Measurements from ENCODE around the gene PSMB4.

DNA sequence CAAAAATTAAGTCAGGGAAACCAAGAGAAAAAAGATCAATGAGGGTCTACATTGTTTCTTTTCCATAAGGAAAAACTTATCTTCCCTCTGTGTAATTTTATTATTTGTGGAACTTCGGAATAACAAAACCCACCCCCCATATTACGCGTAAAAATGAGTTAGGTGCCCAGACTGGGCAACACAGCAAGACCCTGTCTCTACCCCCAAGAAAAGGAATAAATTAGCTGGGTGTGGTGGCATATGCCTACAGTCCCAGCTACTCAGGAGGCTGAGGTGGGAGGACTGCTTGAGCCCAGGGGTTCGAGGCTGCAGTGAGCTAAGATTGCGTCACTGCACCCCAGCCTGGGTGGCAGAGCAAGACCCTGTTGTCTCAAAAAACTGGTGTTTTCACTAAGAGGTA, 20.4 kb downstream of the PSMB4 start:
- TF ChIP-seq, protein P1, sequence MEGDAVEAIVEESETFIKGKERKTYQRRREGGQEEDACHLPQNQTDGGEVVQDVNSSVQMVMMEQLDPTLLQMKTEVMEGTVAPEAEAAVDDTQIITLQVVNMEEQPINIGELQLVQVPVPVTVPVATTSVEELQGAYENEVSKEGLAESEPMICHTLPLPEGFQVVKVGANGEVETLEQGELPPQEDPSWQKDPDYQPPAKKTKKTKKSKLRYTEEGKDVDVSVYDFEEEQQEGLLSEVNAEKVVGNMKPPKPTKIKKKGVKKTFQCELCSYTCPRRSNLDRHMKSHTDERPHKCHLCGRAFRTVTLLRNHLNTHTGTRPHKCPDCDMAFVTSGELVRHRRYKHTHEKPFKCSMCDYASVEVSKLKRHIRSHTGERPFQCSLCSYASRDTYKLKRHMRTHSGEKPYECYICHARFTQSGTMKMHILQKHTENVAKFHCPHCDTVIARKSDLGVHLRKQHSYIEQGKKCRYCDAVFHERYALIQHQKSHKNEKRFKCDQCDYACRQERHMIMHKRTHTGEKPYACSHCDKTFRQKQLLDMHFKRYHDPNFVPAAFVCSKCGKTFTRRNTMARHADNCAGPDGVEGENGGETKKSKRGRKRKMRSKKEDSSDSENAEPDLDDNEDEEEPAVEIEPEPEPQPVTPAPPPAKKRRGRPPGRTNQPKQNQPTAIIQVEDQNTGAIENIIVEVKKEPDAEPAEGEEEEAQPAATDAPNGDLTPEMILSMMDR (conservative IDR thresholded peaks at IDR 0.05) = no peak
- no peak for TF ChIP-seq EZH2 (IDR thresholded peaks at IDR 0.05; ENCODE audit: low read depth)
